Epidermal melanocyte (primary cell): ENCODE data around the gene DHX9.

Source experiments
- DNase-seq: peaks from one replicate; pipeline ENCODE4 v3.0.0; 2011; ENCODE audit warnings: low spot score; ENCODE audit not compliant: insufficient read length

The DHX9 gene

GRCh38 chr1:182841368-182841988 is 2.3 kb downstream of the DHX9 start:
- no peak for DNase-seq

GRCh38 chr1:182842265-182842664 is 3.1 kb downstream of the DHX9 start:
- DNase-seq: no peak

GRCh38 chr1:182845379-182845778 is 6.2 kb downstream of the DHX9 start:
- DNase-seq: no peak

- DNase-seq: no peak
These were observed 6.7 kb downstream of the DHX9 start for GRCh38 chr1:182845894-182846293.

GRCh38 chr1:182847105-182847504 is 8.0 kb downstream of the DHX9 start:
- DNase-seq: no peak

GRCh38 chr1:182848736-182849135 is 9.6 kb downstream of the DHX9 start:
- DNase-seq: no peak

GRCh38 chr1:182850319-182850718 is 11.2 kb downstream of the DHX9 start:
- no peak for DNase-seq

GRCh38 chr1:182851825-182852224 is 12.7 kb downstream of the DHX9 start:
- DNase-seq: no peak

GRCh38 chr1:182855911-182856310 is 16.8 kb downstream of the DHX9 start:
- no peak for DNase-seq

- no peak for DNase-seq
These were observed 18.1 kb downstream of the DHX9 start for GRCh38 chr1:182857212-182857611.

GRCh38 chr1:182860658-182861057 is 21.5 kb downstream of the DHX9 start:
- no peak for DNase-seq

GRCh38 chr1:182861994-182862393 is 22.8 kb downstream of the DHX9 start:
- no peak for DNase-seq

- DNase-seq: no peak
These were observed 23.7 kb downstream of the DHX9 start for GRCh38 chr1:182862827-182863226.

GRCh38 chr1:182863940-182864339 is 24.8 kb downstream of the DHX9 start:
- no peak for DNase-seq

- no peak for DNase-seq
These were observed 28.7 kb downstream of the DHX9 start for GRCh38 chr1:182867861-182868260.

- DNase-seq: no peak
These were observed 30.1 kb downstream of the DHX9 start for GRCh38 chr1:182869241-182869666.

GRCh38 chr1:182872881-182873280 is 33.7 kb downstream of the DHX9 start:
- no peak for DNase-seq

GRCh38 chr1:182875889-182876288 is 36.7 kb downstream of the DHX9 start:
- no peak for DNase-seq

- DNase-seq: no peak
These were observed 38.2 kb downstream of the DHX9 start for GRCh38 chr1:182877331-182877730.

- no peak for DNase-seq
These were observed 38.7 kb downstream of the DHX9 start for GRCh38 chr1:182877842-182878241.

GRCh38 chr1:182884872-182885271 is 45.7 kb downstream of the DHX9 start:
- DNase-seq: no peak

GRCh38 chr1:182885591-182885990 is 46.4 kb downstream of the DHX9 start:
- DNase-seq: no peak

GRCh38 chr1:182886985-182887384 is 47.8 kb downstream of the DHX9 start:
- no peak for DNase-seq
